WTC11 (cell line): ENCODE data around the gene VASH1.

Experiments used
- CREB1 ChIP-seq: sonication (generic); formaldehyde crosslinking; IDR thresholded peaks from 2 replicates; pipeline ENCODE4 v1.8.0; 2023; ENCODE audit warnings: mild to moderate bottlenecking, missing genetic modification reagents
- CREM ChIP-seq: sonication (generic); formaldehyde crosslinking; IDR thresholded peaks from 2 replicates; pipeline ENCODE4 v1.8.1; 2022; ENCODE audit warnings: mild to moderate bottlenecking, missing genetic modification reagents, moderate library complexity
- E2F1 ChIP-seq: sonication (generic); formaldehyde crosslinking; IDR thresholded peaks from 2 replicates; pipeline ENCODE4 v1.8.0; 2022; ENCODE audit warnings: mild to moderate bottlenecking, missing genetic modification reagents
- ETV6 ChIP-seq: sonication (generic); formaldehyde crosslinking; IDR thresholded peaks from 2 replicates; pipeline ENCODE4 v1.8.1; 2022; ENCODE audit warnings: mild to moderate bottlenecking, missing genetic modification reagents
- TCF7 ChIP-seq: sonication (generic); formaldehyde crosslinking; IDR thresholded peaks from 2 replicates; pipeline ENCODE4 v1.8.0; 2022; ENCODE audit warnings: mild to moderate bottlenecking, low read depth, missing genetic modification reagents, moderate library complexity
- ZNF121 ChIP-seq: sonication (generic); formaldehyde crosslinking; IDR thresholded peaks from 2 replicates; pipeline ENCODE4 v1.8.0; 2023; ENCODE audit warnings: missing genetic modification reagents
- ZNF138 ChIP-seq: sonication (generic); formaldehyde crosslinking; conservative IDR thresholded peaks from 2 replicates; pipeline ENCODE4 v1.8.1; 2022; ENCODE audit warnings: mild to moderate bottlenecking, moderate library complexity, missing genetic modification reagents
- ZNF263 ChIP-seq: sonication (generic); formaldehyde crosslinking; IDR thresholded peaks from 2 replicates; pipeline ENCODE4 v1.8.1; 2022; ENCODE audit warnings: low read depth, mild to moderate bottlenecking, moderate library complexity, missing genetic modification reagents
- ZNF317 ChIP-seq: sonication (generic); formaldehyde crosslinking; IDR thresholded peaks from 2 replicates; pipeline ENCODE4 v1.8.1; 2023; ENCODE audit warnings: low read depth, mild to moderate bottlenecking, moderate library complexity, missing genetic modification reagents, borderline replicate concordance
- TF ChIP-seq, protein P1 (sequence below): fragments of 200-600 bp; IDR thresholded peaks from 2 replicates; pipeline ENCODE4 v1.8.0; 2022; ENCODE audit warnings: antibody characterized with exemption
- TF ChIP-seq, protein P2 (sequence below): sonication (generic); formaldehyde crosslinking; IDR thresholded peaks from 2 replicates; pipeline ENCODE4 v1.8.0; 2022; ENCODE audit warnings: mild to moderate bottlenecking, missing genetic modification reagents
- TF ChIP-seq, protein P3 (sequence below): sonication (generic); formaldehyde crosslinking; IDR thresholded peaks from 2 replicates; pipeline ENCODE4 v1.8.1; 2023; ENCODE audit warnings: mild to moderate bottlenecking, missing genetic modification reagents, borderline replicate concordance
- TF ChIP-seq, protein P4 (sequence below): sonication (generic); formaldehyde crosslinking; conservative IDR thresholded peaks from 2 replicates; pipeline ENCODE4 v1.8.1; 2022; ENCODE audit warnings: mild to moderate bottlenecking, missing genetic modification reagents
- TF ChIP-seq, protein P5 (sequence below): sonication (generic); formaldehyde crosslinking; IDR thresholded peaks from 2 replicates; pipeline ENCODE4 v1.8.1; 2023; ENCODE audit warnings: mild to moderate bottlenecking, moderate library complexity, missing genetic modification reagents

DNA sequence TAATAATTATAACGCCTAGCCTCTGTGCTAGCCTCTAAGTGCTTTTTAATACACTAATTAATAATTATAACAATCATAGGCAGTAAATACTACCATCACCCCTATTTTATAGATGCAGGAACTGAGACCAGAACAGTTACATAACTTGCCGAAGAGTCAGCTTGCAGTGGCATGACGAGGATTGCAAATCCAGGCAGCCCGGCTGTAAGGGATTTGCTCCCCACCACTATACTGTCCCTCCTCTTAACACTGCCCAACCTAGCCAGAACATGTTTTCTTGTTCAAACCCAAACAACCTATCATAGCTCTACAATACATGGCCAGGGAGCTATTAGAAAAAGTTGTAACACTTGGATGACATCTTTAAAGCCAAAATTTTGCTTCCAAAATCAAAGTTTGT is 33.9 kb upstream of the VASH1 start:
- TF ChIP-seq, protein P1, sequence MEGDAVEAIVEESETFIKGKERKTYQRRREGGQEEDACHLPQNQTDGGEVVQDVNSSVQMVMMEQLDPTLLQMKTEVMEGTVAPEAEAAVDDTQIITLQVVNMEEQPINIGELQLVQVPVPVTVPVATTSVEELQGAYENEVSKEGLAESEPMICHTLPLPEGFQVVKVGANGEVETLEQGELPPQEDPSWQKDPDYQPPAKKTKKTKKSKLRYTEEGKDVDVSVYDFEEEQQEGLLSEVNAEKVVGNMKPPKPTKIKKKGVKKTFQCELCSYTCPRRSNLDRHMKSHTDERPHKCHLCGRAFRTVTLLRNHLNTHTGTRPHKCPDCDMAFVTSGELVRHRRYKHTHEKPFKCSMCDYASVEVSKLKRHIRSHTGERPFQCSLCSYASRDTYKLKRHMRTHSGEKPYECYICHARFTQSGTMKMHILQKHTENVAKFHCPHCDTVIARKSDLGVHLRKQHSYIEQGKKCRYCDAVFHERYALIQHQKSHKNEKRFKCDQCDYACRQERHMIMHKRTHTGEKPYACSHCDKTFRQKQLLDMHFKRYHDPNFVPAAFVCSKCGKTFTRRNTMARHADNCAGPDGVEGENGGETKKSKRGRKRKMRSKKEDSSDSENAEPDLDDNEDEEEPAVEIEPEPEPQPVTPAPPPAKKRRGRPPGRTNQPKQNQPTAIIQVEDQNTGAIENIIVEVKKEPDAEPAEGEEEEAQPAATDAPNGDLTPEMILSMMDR = no peak
- TF ChIP-seq, protein P2, sequence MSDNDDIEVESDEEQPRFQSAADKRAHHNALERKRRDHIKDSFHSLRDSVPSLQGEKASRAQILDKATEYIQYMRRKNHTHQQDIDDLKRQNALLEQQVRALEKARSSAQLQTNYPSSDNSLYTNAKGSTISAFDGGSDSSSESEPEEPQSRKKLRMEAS (CRISPR knock-in tag) = no peak
- no peak for TF ChIP-seq E2F1 (CRISPR knock-in tag)
- TF ChIP-seq TCF7 (CRISPR knock-in tag) = no peak
- TF ChIP-seq ETV6 = no peak
- TF ChIP-seq, protein P3, sequence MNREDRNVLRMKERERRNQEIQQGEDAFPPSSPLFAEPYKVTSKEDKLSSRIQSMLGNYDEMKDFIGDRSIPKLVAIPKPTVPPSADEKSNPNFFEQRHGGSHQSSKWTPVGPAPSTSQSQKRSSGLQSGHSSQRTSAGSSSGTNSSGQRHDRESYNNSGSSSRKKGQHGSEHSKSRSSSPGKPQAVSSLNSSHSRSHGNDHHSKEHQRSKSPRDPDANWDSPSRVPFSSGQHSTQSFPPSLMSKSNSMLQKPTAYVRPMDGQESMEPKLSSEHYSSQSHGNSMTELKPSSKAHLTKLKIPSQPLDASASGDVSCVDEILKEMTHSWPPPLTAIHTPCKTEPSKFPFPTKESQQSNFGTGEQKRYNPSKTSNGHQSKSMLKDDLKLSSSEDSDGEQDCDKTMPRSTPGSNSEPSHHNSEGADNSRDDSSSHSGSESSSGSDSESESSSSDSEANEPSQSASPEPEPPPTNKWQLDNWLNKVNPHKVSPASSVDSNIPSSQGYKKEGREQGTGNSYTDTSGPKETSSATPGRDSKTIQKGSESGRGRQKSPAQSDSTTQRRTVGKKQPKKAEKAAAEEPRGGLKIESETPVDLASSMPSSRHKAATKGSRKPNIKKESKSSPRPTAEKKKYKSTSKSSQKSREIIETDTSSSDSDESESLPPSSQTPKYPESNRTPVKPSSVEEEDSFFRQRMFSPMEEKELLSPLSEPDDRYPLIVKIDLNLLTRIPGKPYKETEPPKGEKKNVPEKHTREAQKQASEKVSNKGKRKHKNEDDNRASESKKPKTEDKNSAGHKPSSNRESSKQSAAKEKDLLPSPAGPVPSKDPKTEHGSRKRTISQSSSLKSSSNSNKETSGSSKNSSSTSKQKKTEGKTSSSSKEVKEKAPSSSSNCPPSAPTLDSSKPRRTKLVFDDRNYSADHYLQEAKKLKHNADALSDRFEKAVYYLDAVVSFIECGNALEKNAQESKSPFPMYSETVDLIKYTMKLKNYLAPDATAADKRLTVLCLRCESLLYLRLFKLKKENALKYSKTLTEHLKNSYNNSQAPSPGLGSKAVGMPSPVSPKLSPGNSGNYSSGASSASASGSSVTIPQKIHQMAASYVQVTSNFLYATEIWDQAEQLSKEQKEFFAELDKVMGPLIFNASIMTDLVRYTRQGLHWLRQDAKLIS (CRISPR knock-in tag) = no peak
- no peak for TF ChIP-seq CREM
- no peak for TF ChIP-seq CREB1
- no peak for TF ChIP-seq ZNF121 (CRISPR knock-in tag)
- TF ChIP-seq ZNF138 (CRISPR knock-in tag) = no peak
- no peak for TF ChIP-seq ZNF263 (CRISPR knock-in tag)
- TF ChIP-seq, protein P4, sequence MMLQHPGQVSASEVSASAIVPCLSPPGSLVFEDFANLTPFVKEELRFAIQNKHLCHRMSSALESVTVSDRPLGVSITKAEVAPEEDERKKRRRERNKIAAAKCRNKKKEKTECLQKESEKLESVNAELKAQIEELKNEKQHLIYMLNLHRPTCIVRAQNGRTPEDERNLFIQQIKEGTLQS = no peak
- no peak for TF ChIP-seq ZNF317 (CRISPR knock-in tag)
- TF ChIP-seq, protein P5, sequence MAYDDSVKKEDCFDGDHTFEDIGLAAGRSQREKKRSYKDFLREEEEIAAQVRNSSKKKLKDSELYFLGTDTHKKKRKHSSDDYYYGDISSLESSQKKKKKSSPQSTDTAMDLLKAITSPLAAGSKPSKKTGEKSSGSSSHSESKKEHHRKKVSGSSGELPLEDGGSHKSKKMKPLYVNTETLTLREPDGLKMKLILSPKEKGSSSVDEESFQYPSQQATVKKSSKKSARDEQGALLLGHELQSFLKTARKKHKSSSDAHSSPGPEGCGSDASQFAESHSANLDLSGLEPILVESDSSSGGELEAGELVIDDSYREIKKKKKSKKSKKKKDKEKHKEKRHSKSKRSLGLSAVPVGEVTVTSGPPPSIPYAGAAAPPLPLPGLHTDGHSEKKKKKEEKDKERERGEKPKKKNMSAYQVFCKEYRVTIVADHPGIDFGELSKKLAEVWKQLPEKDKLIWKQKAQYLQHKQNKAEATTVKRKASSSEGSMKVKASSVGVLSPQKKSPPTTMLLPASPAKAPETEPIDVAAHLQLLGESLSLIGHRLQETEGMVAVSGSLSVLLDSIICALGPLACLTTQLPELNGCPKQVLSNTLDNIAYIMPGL (CRISPR knock-in tag) = no peak
